Duodenal mucosa (tissue), 2 donors: ENCODE results near the gene PLD4.

Experiments
- H3K27ac ChIP-seq: one replicate; pipeline ENCODE4 v1.7.0; 2013; ENCODE audit warnings: low read depth, low read length
- H3K27me3 ChIP-seq, 2 donors: one replicate each; pipeline ENCODE4 v1.7.0; 2013; ENCODE audit warnings: low read length in 2 of 2, control low read depth in 1 of 2; ENCODE audit not compliant: insufficient read depth in 2 of 2, control insufficient read depth in 1 of 2
- H3K36me3 ChIP-seq, 2 donors: one replicate each; pipeline ENCODE4 v1.7.0; 2013; ENCODE audit warnings: low read length in 2 of 2, control low read depth in 1 of 2; ENCODE audit not compliant: insufficient read depth in 2 of 2, control insufficient read depth in 1 of 2
- H3K4me1 ChIP-seq, 2 donors: one replicate each; pipeline ENCODE4 v1.7.0; 2013; ENCODE audit warnings: low read length in 2 of 2, control low read depth in 1 of 2; ENCODE audit not compliant: insufficient read depth in 2 of 2, control insufficient read depth in 1 of 2
- H3K4me3 ChIP-seq, 2 donors: one replicate each; pipeline ENCODE4 v1.7.0; 2013; ENCODE audit warnings: low read length in 2 of 2, low read depth in 1 of 2
- H3K9ac ChIP-seq, 2 donors: one replicate each; pipeline ENCODE4 v1.7.0; 2013; ENCODE audit warnings: low read length in 2 of 2, low read depth in 1 of 2
- H3K9me3 ChIP-seq, 2 donors: one replicate each; pipeline ENCODE4 v1.7.0; 2013; ENCODE audit warnings: low read length in 2 of 2, control low read depth in 1 of 2; ENCODE audit not compliant: control insufficient read depth in 1 of 2

The PLD4 gene

GRCh38 chr14:104957146-104958113 is 32.8 kb downstream of the PLD4 start:
- no peak overlapping the region for H3K9ac ChIP-seq
- H3K4me1 ChIP-seq, result no peaks in the 10 kb centered on the region
- no peak overlapping the region for H3K27ac ChIP-seq
- H3K9me3 ChIP-seq, result no peaks in the 10 kb centered on the region
- H3K4me3 ChIP-seq, result no peak overlapping the region
- no peaks in the 10 kb centered on the region for H3K36me3 ChIP-seq
- H3K27me3 ChIP-seq, result peaks cover 7 to 15% of the 10 kb centered on the region in 2 donors

GRCh38 chr14:104964546-104964945 is 39.9 kb downstream of the PLD4 start:
- H3K9me3 ChIP-seq, result no peaks in the 10 kb centered on the region
- no peak overlapping the region for H3K4me3 ChIP-seq
- H3K27ac ChIP-seq, result no peak overlapping the region
- no peak overlapping the region for H3K9ac ChIP-seq
- H3K27me3 ChIP-seq, result peaks cover 23 to 31% of the 10 kb centered on the region in 2 donors
- peaks cover 19 to 20% of the 10 kb centered on the region in 2 donors for H3K4me1 ChIP-seq
- H3K36me3 ChIP-seq, result no peaks in the 10 kb centered on the region

- Histone ChIP-seq H3K36me3 (no peaks in the 10 kb centered on the region), H3K9ac (no peak overlapping the region), H3K27me3 (peaks cover 23 to 36% of the 10 kb centered on the region in 2 donors), H3K4me1 (peaks cover 19 to 20% of the 10 kb centered on the region in 2 donors), H3K27ac (no peak overlapping the region), H3K9me3 (no peaks in the 10 kb centered on the region), H3K4me3 (no peak overlapping the region)
These were observed 41.0 kb downstream of the PLD4 start for GRCh38 chr14:104965561-104966231.

- Histone ChIP-seq H3K4me3 (no peak overlapping the region), H3K27ac (no peak overlapping the region)
These were observed 41.7 kb downstream of the PLD4 start for GRCh38 chr14:104966261-104966865.

GRCh38 chr14:104966981-104967385 is 42.3 kb downstream of the PLD4 start:
- Histone ChIP-seq H3K4me1 (peaks cover 23 to 26% of the 10 kb centered on the region in 2 donors), H3K9me3 (no peaks in the 10 kb centered on the region), H3K4me3 (no peak overlapping the region), H3K36me3 (no peaks in the 10 kb centered on the region), H3K27me3 (peaks cover 23 to 36% of the 10 kb centered on the region in 2 donors), H3K27ac (no peak overlapping the region), H3K9ac (no peak overlapping the region)

More at GRCh38 chr14:104966261-104966865, 41.7 kb downstream of the PLD4 start:
- no peak overlapping the region for H3K9ac ChIP-seq
- H3K9me3 ChIP-seq, result no peaks in the 10 kb centered on the region
- peaks cover 19 to 20% of the 10 kb centered on the region in 2 donors for H3K4me1 ChIP-seq
- H3K27me3 ChIP-seq, result peaks cover 23 to 36% of the 10 kb centered on the region in 2 donors
- no peaks in the 10 kb centered on the region for H3K36me3 ChIP-seq

GRCh38 chr14:104967386-104968152 is 42.9 kb downstream of the PLD4 start:
- Histone ChIP-seq H3K27ac (no peak overlapping the region), H3K4me3 (peak overlapping the region in 1 of 2 donors; percentile 35), H3K36me3 (no peaks in the 10 kb centered on the region), H3K9ac (no peak overlapping the region), H3K4me1 (peaks cover 29 to 32% of the 10 kb centered on the region in 2 donors), H3K9me3 (no peaks in the 10 kb centered on the region), H3K27me3 (peaks cover 24 to 36% of the 10 kb centered on the region in 2 donors)

GRCh38 chr14:104968153-104968527 is 43.5 kb downstream of the PLD4 start:
- peak overlapping the region in 1 of 2 donors; percentile 35 for H3K4me3 ChIP-seq
- H3K9ac ChIP-seq, result no peak overlapping the region
- no peaks in the 10 kb centered on the region for H3K9me3 ChIP-seq
- no peak overlapping the region for H3K27ac ChIP-seq
- peaks cover 30 to 36% of the 10 kb centered on the region in 2 donors for H3K27me3 ChIP-seq
- H3K4me1 ChIP-seq, result peaks cover 34 to 37% of the 10 kb centered on the region in 2 donors
- H3K36me3 ChIP-seq, result no peaks in the 10 kb centered on the region

GRCh38 chr14:104968541-104969401 is 44.1 kb downstream of the PLD4 start:
- Histone ChIP-seq H3K27ac (no peak overlapping the region), H3K4me1 (peaks cover 38 to 42% of the 10 kb centered on the region in 2 donors), H3K4me3 (peak overlapping the region in 1 of 2 donors; percentile 35), H3K36me3 (no peaks in the 10 kb centered on the region), H3K9ac (no peak overlapping the region), H3K9me3 (no peaks in the 10 kb centered on the region), H3K27me3 (peaks cover 30 to 36% of the 10 kb centered on the region in 2 donors)

- Histone ChIP-seq H3K4me3 (no peak overlapping the region), H3K36me3 (no peaks in the 10 kb centered on the region), H3K27ac (no peak overlapping the region), H3K9me3 (no peaks in the 10 kb centered on the region), H3K4me1 (peaks cover 38 to 48% of the 10 kb centered on the region in 2 donors), H3K9ac (no peak overlapping the region), H3K27me3 (peaks cover 30 to 36% of the 10 kb centered on the region in 2 donors)
These were observed 45.1 kb downstream of the PLD4 start for GRCh38 chr14:104969741-104970230.
